ENCODE results near the gene AFF3. TPM values are rescaled to one million over a fixed set of nuclear protein-coding genes. Genes with fewer than 3 reads are reported as not detected.

The AFF3 gene
- total RNA-seq, 1 donor from 2014 or later: 8.0 TPM

DNA sequence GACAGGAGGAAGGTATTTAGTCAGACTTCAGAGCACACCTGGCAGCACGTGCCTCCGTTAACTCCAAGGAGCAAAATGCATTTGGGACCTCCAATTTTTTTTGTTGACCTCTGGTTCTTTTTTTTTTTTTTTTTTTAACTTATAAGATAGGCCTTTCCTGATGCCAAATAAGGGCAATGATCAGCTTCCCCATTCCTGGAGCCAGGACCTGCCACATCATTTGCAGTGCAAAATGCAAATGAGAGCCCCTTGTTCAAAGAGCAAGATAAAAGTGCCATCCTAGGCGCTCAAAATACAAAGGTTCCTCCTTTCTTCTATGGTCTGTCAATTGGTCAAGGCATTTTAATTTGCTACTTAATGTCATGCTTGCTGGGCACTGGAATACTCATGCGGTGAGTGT is 519.4 kb downstream of the AFF3 start:
- no peak overlapping the region for H3K27ac ChIP-seq (replicated peaks)
- H3K36me3 ChIP-seq: no peaks in the 10 kb centered on the region
- H3K27me3 ChIP-seq (ENCODE audit: low read depth): no peaks in the 10 kb centered on the region
- no peak overlapping the region for H3K4me3 ChIP-seq
- no peak for DNase-seq
- H3K4me1 ChIP-seq: peaks cover 59% of the 10 kb centered on the region
- no peak for TF ChIP-seq CTCF (IDR thresholded peaks at IDR 0.05; ENCODE audit: borderline replicate concordance)
- intact Hi-C loops (cut with micrococcal nuclease): no loop called here
- no peaks in the 10 kb centered on the region for H3K9me3 ChIP-seq (replicated peaks)

DNA sequence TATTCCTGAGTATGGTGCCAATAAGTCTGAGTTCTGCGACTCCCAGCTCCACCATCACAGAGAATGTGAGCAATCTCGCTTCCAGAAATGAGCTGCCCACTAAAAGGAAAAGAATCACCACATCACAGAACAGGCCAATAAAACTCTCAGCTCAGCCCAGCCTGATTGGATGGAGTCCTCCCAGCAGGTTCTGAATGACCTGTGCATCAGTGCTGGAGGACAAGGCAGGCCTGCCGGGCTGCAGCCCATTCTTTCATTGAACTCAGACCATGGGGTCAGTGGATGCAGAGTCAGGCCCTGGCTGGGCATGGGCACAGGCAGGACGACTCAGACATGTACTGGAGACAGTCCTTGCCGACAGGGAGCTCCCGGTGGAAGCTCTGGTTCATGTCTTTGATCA is 519.9 kb downstream of the AFF3 start:
- Histone ChIP-seq H3K27ac (replicated peaks) (no peak overlapping the region), H3K9me3 (replicated peaks) (no peaks in the 10 kb centered on the region), H3K36me3 (no peaks in the 10 kb centered on the region), H3K27me3 (ENCODE audit: low read depth) (no peaks in the 10 kb centered on the region), H3K4me3 (no peak overlapping the region), H3K4me1 (peaks cover 59% of the 10 kb centered on the region)
- intact Hi-C loops (cut with micrococcal nuclease): no loop called here
- TF ChIP-seq CTCF (IDR thresholded peaks at IDR 0.05; ENCODE audit: borderline replicate concordance): no peak
- no peak for DNase-seq

- Histone ChIP-seq H3K27me3 (ENCODE audit: low read depth) (no peaks in the 10 kb centered on the region), H3K36me3 (no peaks in the 10 kb centered on the region), H3K4me1 (peaks cover 59% of the 10 kb centered on the region), H3K4me3 (no peak overlapping the region), H3K27ac (replicated peaks) (no peak overlapping the region), H3K9me3 (replicated peaks) (no peaks in the 10 kb centered on the region)
- TF ChIP-seq CTCF (IDR thresholded peaks at IDR 0.05; ENCODE audit: borderline replicate concordance): no peak
- DNase-seq: no peak
- intact Hi-C loops (cut with micrococcal nuclease): no loop called here
These were observed 520.6 kb downstream of the AFF3 start for GRCh38 chr2:99621774-99622173.

DNA sequence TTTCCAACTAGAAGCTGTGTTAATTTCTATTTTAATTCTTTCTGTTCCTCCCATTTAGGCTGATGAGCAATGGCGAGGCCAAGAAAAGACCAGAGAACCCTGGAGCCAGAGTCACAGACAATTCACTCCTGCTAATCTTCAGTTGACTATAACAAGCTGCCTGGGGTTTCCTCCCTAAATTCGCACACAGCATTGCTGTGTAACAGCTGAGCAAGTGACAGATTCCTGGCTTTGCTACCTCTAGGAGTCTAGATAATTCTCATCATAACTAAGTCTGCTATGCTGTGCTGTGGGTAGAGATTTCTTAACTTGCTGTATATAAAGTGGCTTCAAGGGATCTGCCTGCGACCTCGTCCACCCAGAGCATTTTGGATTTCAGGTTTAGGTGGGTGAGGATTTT is 521.3 kb downstream of the AFF3 start:
- Histone ChIP-seq H3K9me3 (replicated peaks) (no peaks in the 10 kb centered on the region), H3K27ac (replicated peaks) (peak overlapping the region; percentile 17), H3K27me3 (ENCODE audit: low read depth) (no peaks in the 10 kb centered on the region), H3K4me3 (no peak overlapping the region), H3K36me3 (no peaks in the 10 kb centered on the region), H3K4me1 (peaks cover 58% of the 10 kb centered on the region)
- TF ChIP-seq CTCF (IDR thresholded peaks at IDR 0.05; ENCODE audit: borderline replicate concordance): no peak
- no peak for DNase-seq
- intact Hi-C loops (cut with micrococcal nuclease): no loop called here

DNA sequence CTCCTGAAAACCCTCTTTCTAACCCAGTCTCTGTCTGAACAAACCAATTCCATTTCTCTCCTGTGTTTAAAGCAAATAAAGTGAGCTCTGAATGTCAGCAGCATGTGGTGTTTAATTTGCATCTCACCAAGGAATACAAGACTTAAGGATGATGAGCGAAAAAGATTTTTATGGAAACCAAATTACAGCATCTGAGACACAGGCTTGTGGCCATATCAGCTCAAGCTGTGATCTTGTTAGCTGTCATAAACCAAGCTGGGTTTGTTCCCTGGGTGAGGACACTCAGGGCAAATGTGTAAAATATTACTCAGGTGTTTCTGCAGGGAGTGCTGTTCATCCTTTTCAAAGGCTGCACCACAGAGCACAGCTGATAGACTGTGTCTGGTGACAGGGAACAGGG is 523.2 kb downstream of the AFF3 start:
- Histone ChIP-seq H3K4me1 (peaks cover 39% of the 10 kb centered on the region), H3K36me3 (no peaks in the 10 kb centered on the region), H3K4me3 (no peak overlapping the region), H3K27ac (replicated peaks) (no peak overlapping the region), H3K27me3 (ENCODE audit: low read depth) (no peaks in the 10 kb centered on the region), H3K9me3 (replicated peaks) (no peaks in the 10 kb centered on the region)
- no peak for DNase-seq
- intact Hi-C loops (cut with micrococcal nuclease): no loop called here
- TF ChIP-seq CTCF (IDR thresholded peaks at IDR 0.05; ENCODE audit: borderline replicate concordance): no peak

Data from left ventricle myocardium inferior (tissue), 1 donor.